Measurements from ENCODE around the gene TIAM2.

DNA sequence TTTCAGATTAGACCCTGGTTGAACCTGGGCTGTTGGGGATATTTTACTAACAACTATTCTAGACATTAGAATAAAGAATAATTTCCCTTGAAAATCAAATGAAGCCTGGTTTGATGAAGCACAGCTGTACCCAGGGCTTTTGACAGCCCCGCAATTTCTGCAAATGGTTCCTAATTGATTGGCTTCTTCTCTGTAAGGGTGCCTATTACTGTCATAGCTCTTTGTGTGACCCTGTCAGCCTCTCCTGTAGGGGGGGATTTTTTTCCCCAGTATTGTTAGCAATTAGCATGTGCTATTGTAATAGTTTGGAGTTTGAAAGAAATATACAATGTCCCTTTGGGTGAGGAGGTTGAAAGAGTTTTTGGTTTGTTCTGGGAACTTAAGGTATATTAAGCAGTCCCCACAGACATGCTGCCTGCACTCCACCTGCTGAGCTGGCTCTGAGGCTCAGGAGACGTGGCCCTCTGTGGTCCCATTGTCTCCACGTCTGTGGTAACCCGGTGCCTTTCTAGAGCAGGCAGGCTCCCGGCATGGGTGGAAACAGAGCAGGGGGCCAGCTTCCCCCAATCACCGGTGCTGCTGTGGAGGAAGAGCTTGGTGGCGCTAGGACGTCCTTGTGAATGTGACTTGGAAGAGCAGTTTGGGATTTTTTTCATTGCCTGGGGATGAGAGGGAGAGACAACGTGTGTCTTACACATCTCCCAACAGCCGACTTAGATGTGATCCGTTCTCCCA lies 221.4 kb downstream of the TIAM2 start:
- TF ChIP-seq POLR2AphosphoS5 (IDR thresholded peaks at IDR 0.05; ENCODE audit: borderline replicate concordance, low read depth, low read length) (no peak), EZH2 (IDR thresholded peaks at IDR 0.05) (no peak), FOXP2 (optimal IDR thresholded peaks at IDR 0.05; ENCODE audit: control extremely low read depth, extremely low read length, insufficient read depth) (no peak)
